GM08714 (cell line): ENCODE results near the gene ERICH6B.
"Not testable (repeated sequence)": the region's sequence is repeated elsewhere in the genome, so short reads cannot be mapped to it uniquely, and the experiment has no call there.

Experiments used
- H3K4me3 ChIP-seq: fragments of 200-500 bp; sonication (Bioruptor generic); 2 replicates; pipeline ENCODE4 v1.5.1; 2014; ENCODE audit warnings: mild to moderate bottlenecking, low read length, inconsistent platforms
- ZNF274 ChIP-seq: IDR thresholded peaks from 2 replicates; pipeline ENCODE4 v1.6.1; 2012; ENCODE audit warnings: mild to moderate bottlenecking, low read depth, low read length

ERICH6B gene

GRCh38 chr13:45615501-45616101 is at the start of gene ERICH6B:
ERICH6B (minus strand) TSS chr13:45615739; CDS start chr13:45597005, 18,734 bp downstream.
- no peak within 1 kb of the TSS for H3K4me3 ChIP-seq
- no peak for TF ChIP-seq ZNF274

DNA sequence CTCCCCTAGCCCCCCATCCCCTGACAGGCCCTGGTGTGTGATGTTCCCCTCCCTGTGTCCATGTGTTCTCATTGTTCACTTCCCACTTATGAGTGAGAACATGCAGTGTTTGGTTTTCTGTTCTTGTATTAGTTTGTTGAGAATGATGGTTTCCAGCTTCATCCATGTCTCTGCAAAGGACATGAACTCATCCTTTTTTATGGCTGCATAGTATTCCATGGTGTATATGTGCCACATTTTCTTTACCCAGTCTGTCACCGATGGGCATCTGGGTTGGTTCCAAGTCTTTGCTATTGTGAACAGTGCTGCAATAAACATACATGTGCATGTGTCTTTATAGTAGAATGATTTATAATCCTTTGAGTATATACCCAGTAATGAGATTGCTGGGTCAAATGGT is 47.4 kb upstream of the ERICH6B start:
- H3K4me3 ChIP-seq: not testable (repeated sequence)

GRCh38 chr13:45662162-45662561 is 46.6 kb upstream of the ERICH6B start:
- no peak for TF ChIP-seq ZNF274
- H3K4me3 ChIP-seq: no peak overlapping the region

DNA sequence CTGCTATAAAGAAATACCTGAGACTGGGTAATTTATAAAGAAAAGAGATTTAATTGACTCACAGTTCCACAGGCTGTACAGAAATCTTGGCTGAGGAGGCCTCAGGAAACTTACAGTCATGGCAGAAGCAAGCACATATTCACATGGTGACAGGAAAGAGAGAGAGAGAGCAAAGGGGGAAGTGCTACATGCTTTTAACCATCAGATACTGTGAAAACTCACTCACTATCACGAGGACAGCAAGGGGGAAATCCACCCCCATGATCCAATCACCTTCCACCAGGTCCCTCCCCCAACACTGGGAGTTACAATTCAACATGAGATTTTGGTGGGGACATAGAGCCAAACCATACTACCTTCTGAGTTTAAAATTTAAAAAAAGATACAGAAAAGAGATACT is 44.9 kb upstream of the ERICH6B start:
- not testable (repeated sequence) for H3K4me3 ChIP-seq

DNA sequence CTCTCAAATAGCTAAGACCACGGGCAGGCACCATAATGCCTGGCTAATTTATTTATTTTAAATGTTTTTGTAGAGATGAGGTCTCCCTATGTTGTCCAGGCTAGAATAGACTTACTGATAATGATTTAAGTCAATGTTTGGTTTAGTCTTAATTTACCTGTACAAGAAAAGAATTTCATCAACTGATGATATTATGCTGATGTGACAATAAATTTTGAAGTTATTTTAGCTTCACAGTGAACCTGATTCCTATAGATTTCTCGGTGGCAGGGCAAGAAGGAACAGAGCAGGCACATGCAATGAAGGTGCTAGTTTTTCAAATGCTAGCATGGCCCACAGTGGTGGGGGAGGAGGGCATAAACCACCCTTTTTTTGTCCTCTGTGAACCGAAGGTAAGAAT is 44.0 kb upstream of the ERICH6B start:
- TF ChIP-seq ZNF274: no peak
- no peak overlapping the region for H3K4me3 ChIP-seq

DNA sequence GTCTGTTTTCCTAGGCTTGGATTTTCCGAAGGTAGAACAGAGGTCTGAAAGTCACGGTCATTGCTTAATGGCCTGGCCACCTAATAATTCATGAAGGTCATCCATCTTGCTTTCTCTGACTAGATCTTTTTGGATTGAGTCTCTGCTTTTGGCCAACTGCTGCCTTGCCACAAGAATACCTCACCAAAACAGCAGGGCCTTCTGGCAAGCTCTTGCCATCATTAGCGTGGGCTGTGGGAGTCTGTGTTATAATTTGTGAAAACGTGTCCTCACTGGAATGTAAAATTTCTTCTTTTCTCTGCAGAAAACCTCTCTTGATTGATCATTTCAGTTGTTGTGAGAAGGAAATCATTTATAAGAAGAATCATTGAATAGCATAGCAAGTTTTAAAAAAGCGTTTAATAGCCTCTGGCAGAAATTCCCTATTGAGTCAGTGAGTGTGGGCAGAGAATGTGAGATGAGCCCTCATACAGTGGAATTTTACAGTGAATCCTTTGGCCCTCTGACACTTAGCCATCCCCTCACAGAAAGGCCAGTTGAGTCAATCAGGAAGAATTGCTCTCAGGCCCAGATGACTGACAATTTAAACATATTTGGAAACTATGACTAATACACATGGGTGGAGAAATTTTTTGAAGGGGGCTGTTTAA is 43.2 kb upstream of the ERICH6B start:
- H3K4me3 ChIP-seq: no peak overlapping the region
- no peak for TF ChIP-seq ZNF274

DNA sequence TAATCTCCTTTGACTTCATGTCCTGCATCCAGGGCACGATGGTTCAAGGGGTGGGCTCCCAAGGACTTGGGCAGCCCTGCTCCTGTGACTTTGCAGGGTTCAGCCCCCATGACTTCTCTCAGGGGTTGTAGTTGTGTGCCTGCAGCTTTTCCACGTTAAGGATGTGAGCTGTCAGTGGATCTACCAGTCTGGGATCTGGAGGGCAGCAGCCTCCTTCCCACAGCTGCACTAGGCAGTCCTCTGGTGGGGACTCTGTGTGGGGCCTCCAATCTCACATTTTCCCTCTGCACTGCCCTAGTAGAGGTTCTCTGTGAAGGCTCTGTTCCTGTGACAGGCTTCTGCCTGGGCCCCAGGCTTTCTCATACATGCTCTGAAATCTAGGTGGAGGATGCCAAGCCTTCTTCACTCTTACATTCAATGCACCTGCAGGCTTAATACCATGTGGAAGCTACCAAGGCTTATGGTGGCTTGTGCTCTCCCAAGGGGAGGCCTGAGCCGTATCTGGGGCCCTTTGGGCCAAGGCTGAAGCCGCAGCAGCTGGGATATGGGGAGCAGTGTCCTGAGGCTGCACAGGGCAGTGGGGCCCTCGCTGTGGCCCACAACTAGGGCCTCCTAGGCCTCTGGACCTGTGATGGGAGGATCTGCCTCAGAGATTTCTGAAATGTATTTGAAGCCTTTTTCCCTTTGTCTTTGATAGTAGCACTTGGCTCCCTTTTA is 39.3 kb upstream of the ERICH6B start:
- no peak overlapping the region for H3K4me3 ChIP-seq
- no peak for TF ChIP-seq ZNF274

DNA sequence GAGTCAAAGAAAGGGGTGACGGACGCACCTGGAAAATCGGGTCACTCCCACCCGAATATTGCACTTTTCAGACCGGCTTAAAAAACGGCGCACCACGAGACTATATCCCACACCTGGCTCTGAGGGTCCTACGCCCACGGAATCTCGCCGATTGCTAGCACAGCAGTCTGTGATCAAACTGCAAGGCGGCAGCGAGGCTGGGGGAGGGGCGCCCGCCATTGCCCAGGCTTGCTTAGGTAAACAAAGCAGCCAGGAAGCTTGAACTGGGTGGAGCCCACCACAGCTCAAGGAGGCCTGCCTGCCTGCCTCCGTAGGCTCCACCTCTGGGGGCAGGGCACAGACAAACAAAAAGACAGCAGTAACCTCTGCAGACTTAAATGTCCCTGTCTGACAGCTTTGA is 29.7 kb upstream of the ERICH6B start:
- H3K4me3 ChIP-seq: not testable (repeated sequence)

DNA sequence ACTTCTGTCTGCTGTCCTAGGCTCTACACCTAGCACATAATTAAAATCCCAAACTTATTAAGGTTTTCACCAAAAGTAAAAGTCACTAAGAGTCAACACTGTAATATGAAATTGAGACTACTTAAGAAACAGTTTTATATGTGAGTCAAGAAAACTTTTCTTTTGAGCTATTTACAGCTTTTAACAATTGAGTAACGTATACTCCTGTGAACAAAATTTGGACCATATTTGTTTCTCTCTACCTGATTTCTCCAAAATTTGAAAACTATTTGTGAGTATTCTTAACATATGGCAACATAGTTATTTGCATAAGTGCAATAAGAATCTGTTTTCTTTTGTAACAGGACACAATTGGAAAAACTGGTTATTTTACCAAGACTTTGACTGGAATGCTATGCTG is 26.6 kb upstream of the ERICH6B start:
- not testable (repeated sequence) for H3K4me3 ChIP-seq

DNA sequence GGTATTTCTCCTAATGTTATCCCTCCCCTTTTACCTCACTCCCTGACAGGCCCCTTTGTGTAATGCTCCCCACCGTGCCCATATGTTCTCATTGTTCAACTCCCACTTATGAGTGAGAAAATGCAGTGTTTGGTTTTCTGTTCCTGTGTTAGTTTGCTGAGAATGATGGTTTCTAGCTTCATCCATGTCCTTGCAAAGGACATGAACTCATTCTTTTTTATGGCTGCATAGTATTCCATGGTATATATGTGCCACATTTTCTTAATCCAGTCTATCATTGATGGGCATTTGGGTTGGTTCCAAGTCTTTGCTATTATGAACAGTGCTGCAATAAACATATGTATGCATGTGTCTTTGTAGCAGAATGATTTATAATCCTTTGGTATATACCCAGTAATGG is 19.8 kb upstream of the ERICH6B start:
- H3K4me3 ChIP-seq: not testable (repeated sequence)

GRCh38 chr13:45630791-45631190 is 15.3 kb upstream of the ERICH6B start:
- no peak overlapping the region for H3K4me3 ChIP-seq
- TF ChIP-seq ZNF274: no peak

- H3K4me3 ChIP-seq: no peak overlapping the region
- no peak for TF ChIP-seq ZNF274
Measured at GRCh38 chr13:45629940-45630339, 14.4 kb upstream of the ERICH6B start.

- no peak overlapping the region for H3K4me3 ChIP-seq
- no peak for TF ChIP-seq ZNF274
Measured at GRCh38 chr13:45628094-45628493, 12.6 kb upstream of the ERICH6B start.

- TF ChIP-seq ZNF274: no peak
- no peak overlapping the region for H3K4me3 ChIP-seq
Measured at GRCh38 chr13:45627656-45628055, 12.1 kb upstream of the ERICH6B start.

GRCh38 chr13:45626731-45627374 is 11.3 kb upstream of the ERICH6B start:
- no peak overlapping the region for H3K4me3 ChIP-seq

More at GRCh38 chr13:45626731-45627374, 11.3 kb upstream of the ERICH6B start:
- no peak for TF ChIP-seq ZNF274
